Transverse colon (tissue), 4 donors: Measurements from ENCODE around the gene GABRR3. TPM values are rescaled to one million over a fixed set of nuclear protein-coding genes. Genes with fewer than 3 reads are reported as not detected.
"Not testable (repeated sequence)": the region's sequence is repeated elsewhere in the genome, so short reads cannot be mapped to it uniquely, and the experiment has no call there.

Experiments
- DNase-seq: peaks from one replicate; pipeline ENCODE4 v3.0.0-alpha.2; 2019
- H3K27ac ChIP-seq, 4 donors: fragments of 200-600 bp; sonication (generic); 2 replicates each; pipeline ENCODE4 v1.5.1; 2016 to 2018; ENCODE audit warnings: inconsistent platforms in 4 of 4
- H3K27me3 ChIP-seq: fragments of 200-600 bp; sonication (generic); 2 replicates; pipeline ENCODE4 v1.5.1; 2017; ENCODE audit warnings: inconsistent platforms
- H3K36me3 ChIP-seq, 4 donors: fragments of 200-600 bp; sonication (generic); 2 replicates each; pipeline ENCODE4 v1.5.1; 2017 to 2019; ENCODE audit warnings: inconsistent platforms in 4 of 4
- H3K4me1 ChIP-seq, 4 donors: fragments of 200-600 bp; sonication (generic); 2 replicates each; pipeline ENCODE4 v1.5.1; 2017 to 2020; ENCODE audit warnings: inconsistent platforms in 4 of 4
- H3K4me3 ChIP-seq, 4 donors: fragments of 200-600 bp; sonication (generic); 1 replicate in 1 of 4; 2 replicates in 3 of 4; pipeline versions ENCODE4 v1.5.1 to v1.6.1; 2017 to 2019; ENCODE audit warnings: inconsistent platforms in 4 of 4
- H3K9me3 ChIP-seq, 2 donors: fragments of 200-600 bp; sonication (generic); 2 replicates each; pipeline ENCODE4 v1.5.1; 2017 to 2019; ENCODE audit warnings: inconsistent platforms in 2 of 2
- CTCF ChIP-seq, 5 experiments: fragments of 200-600 bp in 3 of 5; fragments of 450-650 bp in 2 of 5; sonication (generic) in 3 of 5; IDR thresholded peaks; 1 replicate in 2 of 5; 2 replicates in 3 of 5; pipeline ENCODE4 v1.5.1; 2016 to 2017; ENCODE audit warnings: antibody characterized with exemption in 5 of 5, inconsistent platforms in 3 of 5, mild to moderate bottlenecking in 2 of 5, moderate library complexity in 1 of 5
- EP300 ChIP-seq: sonication (generic); formaldehyde crosslinking; IDR thresholded peaks from one replicate; pipeline ENCODE4 v1.6.1; 2017; ENCODE audit warnings: antibody characterized with exemption, low read depth
- POLR2A ChIP-seq: fragments of 450-650 bp; IDR thresholded peaks from one replicate; pipeline ENCODE4 v1.6.1; 2016; ENCODE audit warnings: antibody characterized with exemption, mild to moderate bottlenecking, moderate library complexity
- POLR2AphosphoS5 ChIP-seq, 3 donors: sonication (generic); formaldehyde crosslinking; IDR thresholded peaks; one replicate each; pipeline ENCODE4 v1.6.1; 2016; ENCODE audit warnings: antibody characterized with exemption in 3 of 3
- WGBS, 2 donors: methylation state at CpG; one replicate each; pipeline ENCODE4 v1.1.5; 2018; ENCODE audit warnings: low coverage in 1 of 2; 5-methylcytosine and 5-hydroxymethylcytosine counted together
- in situ Hi-C, 4 donors: fragments of 200-750 bp; cut with MboI; loops; one replicate each; pipeline versions ENCODE4 v1.15.0 to v1.15.1; 2017; ENCODE audit warnings: low sequenced_read_pairs in 3 of 4, low pct_ligation_motif_present in 1 of 4, low pct_unique_long_range_greater_than_20kb in 1 of 4
- intact Hi-C: fragments of 100-400 bp; cut with DNase I; formaldehyde crosslinking; loops from one replicate; pipeline ENCODE4 v1.15.1; 2023; ENCODE audit warnings: low total_unique reads
- total RNA-seq, 4 donors: library from RNA; depleted of rRNA; stranded (reverse); fragments of >200 nt; gene quantifications; one replicate each; pipeline ENCODE4 v1.1.0, GENCODE V29; 2016

GABRR3 gene
- total RNA-seq, 4 donors from 2014 or later = not detected

GRCh38 chr3:98014268-98014585 lies 20.9 kb downstream of the GABRR3 start:
- TF ChIP-seq EP300 = no peak
- no peak for TF ChIP-seq POLR2AphosphoS5 (IDR thresholded peaks at IDR 0.05)
- TF ChIP-seq CTCF (IDR thresholded peaks at IDR 0.05) = no peak
- TF ChIP-seq POLR2A = no peak
- intact Hi-C loops = no loop called here
- Histone ChIP-seq H3K27me3 (no peaks in the 10 kb centered on the region), H3K4me3 (no peak overlapping the region), H3K9me3 (no peaks in the 10 kb centered on the region), H3K36me3 (no peaks in the 10 kb centered on the region), H3K4me1 (peaks cover 4 to 7% (median 4%) of the 10 kb centered on the region in 4 donors), H3K27ac (peak overlapping the region in 2 of 4 donors; percentile 13 to 51)
- in situ Hi-C loops = no loop called here
- WGBS, 2 donors = 69 to 83% methylated on average over 2 of the region's 2 CpGs
- no peak for DNase-seq

GRCh38 chr3:98013411-98014267 lies 21.5 kb downstream of the GABRR3 start:
- no peak for TF ChIP-seq POLR2A
- peak in 1 of 3 donors; percentile 59 for TF ChIP-seq POLR2AphosphoS5 (IDR thresholded peaks at IDR 0.05)
- intact Hi-C loops = no loop called here
- H3K9me3 ChIP-seq = no peaks in the 10 kb centered on the region
- no peak for DNase-seq
- H3K27me3 ChIP-seq = no peaks in the 10 kb centered on the region
- no peak overlapping the region for H3K4me3 ChIP-seq
- in situ Hi-C loops = no loop called here
- WGBS, 2 donors = 45 to 66% methylated on average over 4 of the region's 4 CpGs
- H3K36me3 ChIP-seq = no peaks in the 10 kb centered on the region
- peaks cover 4 to 7% (median 4%) of the 10 kb centered on the region in 4 donors for H3K4me1 ChIP-seq
- H3K27ac ChIP-seq = peak overlapping the region; percentile 7 to 51 (median 26)

- H3K36me3 ChIP-seq = no peaks in the 10 kb centered on the region
- no peaks in the 10 kb centered on the region for H3K27me3 ChIP-seq
- no peaks in the 10 kb centered on the region for H3K9me3 ChIP-seq
- peaks cover 4 to 7% (median 4%) of the 10 kb centered on the region in 4 donors for H3K4me1 ChIP-seq
- no peak overlapping the region for H3K4me3 ChIP-seq
- WGBS, 2 donors = 44 to 62% methylated on average over 2 of the region's 2 CpGs
- no peak for TF ChIP-seq POLR2AphosphoS5 (IDR thresholded peaks at IDR 0.05)
- TF ChIP-seq CTCF (IDR thresholded peaks at IDR 0.05) = no peak
- TF ChIP-seq EP300 = no peak
- no peak for TF ChIP-seq POLR2A
- in situ Hi-C loops = no loop called here
- DNase-seq = no peak
- peak overlapping the region; percentile 7 to 38 (median 18) for H3K27ac ChIP-seq
- intact Hi-C loops = no loop called here
Observed at GRCh38 chr3:98012979-98013378, 22.1 kb downstream of the GABRR3 start.

- DNase-seq, H3K27ac ChIP-seq, H3K4me1 ChIP-seq, H3K4me3 ChIP-seq, H3K9me3 ChIP-seq, in situ Hi-C loops, intact Hi-C loops, H3K36me3 ChIP-seq, H3K27me3 ChIP-seq: not testable (repeated sequence)
- WGBS, 2 donors = 80 to 91% methylated on average over 1 to 4 of the region's 4 CpGs
Observed at GRCh38 chr3:98010883-98011449, 24.1 kb downstream of the GABRR3 start.

- no peaks in the 10 kb centered on the region for H3K27me3 ChIP-seq
- 57 to 78% methylated on average over 4 to 7 of the region's 7 CpGs for WGBS, 2 donors
- in situ Hi-C loops = no loop called here
- H3K36me3 ChIP-seq = no peaks in the 10 kb centered on the region
- peaks cover 4 to 7% (median 4%) of the 10 kb centered on the region in 4 donors for H3K4me1 ChIP-seq
- no peak for DNase-seq
- TF ChIP-seq EP300 (no peak), CTCF (IDR thresholded peaks at IDR 0.05) (no peak), POLR2A (no peak)
- H3K4me3 ChIP-seq = no peak overlapping the region
- intact Hi-C loops = no loop called here
- no peaks in the 10 kb centered on the region for H3K9me3 ChIP-seq
- no peak overlapping the region for H3K27ac ChIP-seq
Observed at GRCh38 chr3:98010194-98010882, 24.8 kb downstream of the GABRR3 start.
